Gastrocnemius medialis (tissue), 4 donors: ENCODE measurements around the gene FNDC11. TPM values are rescaled to one million over a fixed set of nuclear protein-coding genes. Genes with fewer than 3 reads are reported as not detected.

Experiments used
- ATAC-seq, 2 donors: fragments of 150-250 bp; one replicate each; pipeline ENCODE4 v1.9.1; 2016
- DNase-seq, 2 donors: peaks; one replicate each; pipeline ENCODE4 v3.0.0-alpha.2; 2019
- H3K27ac ChIP-seq, 4 donors: fragments of 200-600 bp; sonication (generic); 1 replicate in 1 of 4; 2 replicates in 3 of 4; pipeline ENCODE4 v1.5.1; 2016 to 2018; ENCODE audit warnings: mild to moderate bottlenecking in 2 of 4, moderate library complexity in 1 of 4
- H3K27me3 ChIP-seq, 3 donors: fragments of 200-600 bp; sonication (generic) in 2 of 3; 1 replicate in 1 of 3; 2 replicates in 2 of 3; pipeline versions ENCODE4 v1.5.1 to v1.6.0; 2016 to 2019; ENCODE audit warnings: mild to moderate bottlenecking in 1 of 3, moderate library complexity in 1 of 3
- H3K36me3 ChIP-seq, 2 donors: fragments of 200-600 bp; sonication (generic) in 1 of 2; one replicate each; pipeline ENCODE4 v1.5.1; 2017 to 2018
- H3K4me1 ChIP-seq, 2 donors: fragments of 200-600 bp; sonication (generic) in 1 of 2; one replicate each; pipeline ENCODE4 v1.5.1; 2016 to 2017; ENCODE audit warnings: mild to moderate bottlenecking in 2 of 2
- H3K4me3 ChIP-seq, 4 donors: fragments of 200-600 bp; sonication (generic) in 3 of 4; 1 replicate in 1 of 4; 2 replicates in 3 of 4; pipeline ENCODE4 v1.5.1; 2016 to 2019; ENCODE audit warnings: mild to moderate bottlenecking in 2 of 4
- H3K9me3 ChIP-seq, 3 donors: fragments of 200-600 bp; sonication (generic) in 2 of 3; 1 replicate in 1 of 3; 2 replicates in 2 of 3; pipeline ENCODE4 v1.5.1; 2016 to 2019
- POLR2A ChIP-seq, 2 donors: fragments of 450-650 bp; IDR thresholded peaks; one replicate each; pipeline ENCODE4 v1.6.1; 2017; ENCODE audit warnings: antibody characterized with exemption in 2 of 2, mild to moderate bottlenecking in 2 of 2, moderate library complexity in 2 of 2
- in situ Hi-C, 4 donors: fragments of 200-750 bp; cut with MboI; loops; one replicate each; pipeline versions ENCODE4 v1.15.0 to v1.8.0; 2017; ENCODE audit warnings: low sequenced_read_pairs in 4 of 4
- intact Hi-C: fragments of 100-400 bp; cut with DNase I; formaldehyde crosslinking; loops from one replicate; pipeline ENCODE4 v1.15.1; 2023; ENCODE audit warnings: low total_unique reads
- total RNA-seq, 4 donors: library from RNA; depleted of rRNA; stranded (reverse); fragments of >200 nt; gene quantifications; one replicate each; pipeline versions ENCODE4 v1.1.0 to v1.2.3, GENCODE V29; 2016
- TF ChIP-seq, protein P1 (sequence below), 5 experiments: fragments of 450-650 bp in 3 of 5; fragments of 200-600 bp in 2 of 5; sonication (generic) in 2 of 5; IDR thresholded peaks in 4 of 5; conservative IDR thresholded peaks in 1 of 5; 1 replicate in 4 of 5; 2 replicates in 1 of 5; pipeline ENCODE4 v1.5.1; 2016 to 2019; ENCODE audit warnings: antibody characterized with exemption in 5 of 5, mild to moderate bottlenecking in 3 of 5, moderate library complexity in 3 of 5

Gene FNDC11
- total RNA-seq, 4 donors from 2014 or later: 0.13 TPM; not detected in 3

DNA sequence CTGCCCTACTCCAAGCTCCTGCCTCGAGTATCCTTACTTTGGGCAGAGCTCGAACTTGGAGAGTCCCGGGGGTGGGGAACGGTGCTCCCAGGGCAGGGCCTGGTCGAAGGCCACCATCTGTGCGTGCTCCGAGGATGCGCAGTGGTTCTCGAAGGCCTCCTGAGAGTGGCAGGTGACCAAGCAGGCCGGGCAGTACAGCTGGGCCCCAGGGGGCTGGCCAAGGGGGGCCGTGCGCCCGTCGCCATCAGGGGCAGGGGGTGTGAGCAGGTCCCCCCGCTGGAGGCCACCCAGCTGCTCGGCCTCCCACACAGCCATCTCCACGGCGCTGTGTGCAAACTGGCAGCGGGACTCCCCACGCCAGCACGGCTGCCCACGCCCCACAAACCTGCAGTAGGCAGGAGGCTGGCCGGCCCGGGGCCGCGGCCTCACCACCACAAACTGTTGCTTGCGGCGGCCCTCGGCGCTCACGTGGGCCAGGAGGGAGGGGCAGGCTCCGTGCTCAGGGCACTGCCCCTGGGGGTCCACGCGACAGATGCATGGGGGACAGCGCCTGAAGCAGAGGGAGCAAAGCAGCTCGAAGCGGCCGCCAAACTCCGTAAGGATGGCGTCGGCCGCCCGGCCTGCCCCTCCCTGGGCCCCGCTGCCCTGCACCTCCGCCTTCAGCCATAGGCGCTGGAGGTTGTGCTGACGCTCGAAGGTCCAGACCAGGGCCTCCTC is 18.3 kb downstream of the FNDC11 start:
- in situ Hi-C loops: no loop called here

DNA sequence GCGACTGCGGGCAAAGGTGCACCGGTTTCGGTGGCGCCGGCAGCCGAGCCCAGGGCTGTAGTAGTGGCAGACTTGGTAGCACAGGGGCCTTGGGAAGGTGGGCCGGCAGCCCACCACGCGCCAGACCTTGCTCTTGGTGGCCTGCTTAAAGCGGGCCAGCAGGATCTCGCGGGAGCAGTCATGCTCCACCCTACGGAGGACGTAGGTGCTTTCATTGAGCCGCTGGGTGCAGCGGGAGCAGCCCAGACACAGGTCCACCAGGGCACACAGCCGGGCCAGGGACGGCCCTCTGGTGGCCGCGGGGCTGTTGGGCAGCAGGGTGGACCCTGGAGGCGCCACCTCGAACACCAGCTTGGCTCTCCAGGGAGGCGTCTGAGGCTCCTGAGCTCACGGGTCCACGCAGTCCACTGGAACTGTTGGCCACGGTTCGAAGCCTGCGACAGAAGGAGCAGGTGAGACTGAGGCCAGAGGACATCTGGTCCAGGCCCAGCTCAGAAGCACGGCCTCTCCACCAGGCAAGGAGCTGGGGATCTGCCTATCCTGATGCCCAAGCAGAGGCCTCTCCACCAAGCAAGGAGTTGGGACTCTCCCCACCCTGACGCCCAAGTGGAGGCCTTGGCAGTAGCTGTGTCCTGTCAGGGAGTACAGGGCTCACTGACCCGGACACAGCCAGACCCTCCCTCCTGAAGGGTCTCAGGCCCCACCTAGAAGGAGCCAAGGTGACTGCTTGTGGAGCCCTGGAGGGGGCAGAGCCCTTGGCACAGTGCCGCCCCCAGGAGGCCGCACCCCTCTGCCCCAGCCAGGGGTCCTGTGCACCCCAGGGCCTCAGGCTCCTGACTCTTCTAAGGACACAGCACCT is 19.1 kb downstream of the FNDC11 start:
- Histone ChIP-seq H3K27ac (peak overlapping the region; percentile 55 to 73 (median 70)), H3K36me3 (no peaks in the 10 kb centered on the region), H3K27me3 (peaks cover 3 to 12% (median 10%) of the 10 kb centered on the region in 3 donors), H3K9me3 (no peaks in the 10 kb centered on the region), H3K4me3 (peak overlapping the region; percentile 61 to 66 (median 63)), H3K4me1 (peaks cover 8 to 19% of the 10 kb centered on the region in 2 donors)
- intact Hi-C loops (no loop called here), in situ Hi-C loops (no loop called here)
- ATAC-seq: no peak
- no peak for DNase-seq
- TF ChIP-seq POLR2A (IDR thresholded peaks at IDR 0.05): no peak
- TF ChIP-seq, protein P1, sequence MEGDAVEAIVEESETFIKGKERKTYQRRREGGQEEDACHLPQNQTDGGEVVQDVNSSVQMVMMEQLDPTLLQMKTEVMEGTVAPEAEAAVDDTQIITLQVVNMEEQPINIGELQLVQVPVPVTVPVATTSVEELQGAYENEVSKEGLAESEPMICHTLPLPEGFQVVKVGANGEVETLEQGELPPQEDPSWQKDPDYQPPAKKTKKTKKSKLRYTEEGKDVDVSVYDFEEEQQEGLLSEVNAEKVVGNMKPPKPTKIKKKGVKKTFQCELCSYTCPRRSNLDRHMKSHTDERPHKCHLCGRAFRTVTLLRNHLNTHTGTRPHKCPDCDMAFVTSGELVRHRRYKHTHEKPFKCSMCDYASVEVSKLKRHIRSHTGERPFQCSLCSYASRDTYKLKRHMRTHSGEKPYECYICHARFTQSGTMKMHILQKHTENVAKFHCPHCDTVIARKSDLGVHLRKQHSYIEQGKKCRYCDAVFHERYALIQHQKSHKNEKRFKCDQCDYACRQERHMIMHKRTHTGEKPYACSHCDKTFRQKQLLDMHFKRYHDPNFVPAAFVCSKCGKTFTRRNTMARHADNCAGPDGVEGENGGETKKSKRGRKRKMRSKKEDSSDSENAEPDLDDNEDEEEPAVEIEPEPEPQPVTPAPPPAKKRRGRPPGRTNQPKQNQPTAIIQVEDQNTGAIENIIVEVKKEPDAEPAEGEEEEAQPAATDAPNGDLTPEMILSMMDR (IDR thresholded peaks at IDR 0.05 in 4 of 5, conservative IDR thresholded peaks at IDR 0.05 in 1 of 5): no peak

More for the DNA sequence above, 18.3 kb downstream of the FNDC11 start:
- TF ChIP-seq, protein P1 (IDR thresholded peaks at IDR 0.05 in 4 of 5, conservative IDR thresholded peaks at IDR 0.05 in 1 of 5): no peak
- no peak for TF ChIP-seq POLR2A (IDR thresholded peaks at IDR 0.05)
- Histone ChIP-seq H3K27me3 (peaks cover 3 to 12% (median 10%) of the 10 kb centered on the region in 3 donors), H3K4me3 (no peak overlapping the region), H3K27ac (peak overlapping the region in 1 of 4 donors; percentile 73), H3K9me3 (no peaks in the 10 kb centered on the region), H3K36me3 (no peaks in the 10 kb centered on the region), H3K4me1 (peaks cover 3 to 17% of the 10 kb centered on the region in 2 donors)
- intact Hi-C loops: no loop called here
- no peak for ATAC-seq
- DNase-seq: no peak

DNA sequence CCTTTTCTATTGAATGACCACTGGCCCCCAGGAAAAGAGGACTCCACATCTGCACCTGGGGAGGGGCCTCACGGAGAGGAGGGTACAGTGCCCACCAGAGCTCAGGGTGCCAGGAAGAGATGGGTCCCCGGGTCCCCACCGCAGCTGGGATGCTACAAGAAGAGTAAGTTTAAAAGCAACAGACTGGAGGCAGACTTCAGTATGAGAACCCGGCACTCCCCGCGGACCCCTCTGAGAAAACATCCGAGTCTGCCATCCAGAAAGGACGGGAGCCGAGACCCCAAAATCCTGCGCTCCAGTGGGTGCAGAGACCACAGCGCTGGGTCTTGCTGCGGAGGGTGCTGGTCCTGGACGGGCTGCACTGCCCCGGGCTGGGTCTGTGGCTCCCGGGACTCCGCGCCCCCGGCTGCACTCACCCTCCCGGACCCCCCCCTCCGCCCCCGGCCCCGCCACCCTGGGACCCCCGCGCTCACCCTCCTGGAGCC is 19.7 kb downstream of the FNDC11 start:
- H3K27me3 ChIP-seq: peaks cover 3 to 12% (median 10%) of the 10 kb centered on the region in 3 donors
- intact Hi-C loops (no loop called here), in situ Hi-C loops (no loop called here)
- peak overlapping the region; percentile 55 to 73 (median 70) for H3K27ac ChIP-seq
- DNase-seq (no peak), ATAC-seq (no peak)
- peak overlapping the region; percentile 61 to 66 (median 63) for H3K4me3 ChIP-seq
- H3K9me3 ChIP-seq: no peaks in the 10 kb centered on the region
- peaks cover 8 to 19% of the 10 kb centered on the region in 2 donors for H3K4me1 ChIP-seq
- no peaks in the 10 kb centered on the region for H3K36me3 ChIP-seq
- TF ChIP-seq POLR2A (IDR thresholded peaks at IDR 0.05): no peak
- TF ChIP-seq, protein P1 (IDR thresholded peaks at IDR 0.05 in 4 of 5, conservative IDR thresholded peaks at IDR 0.05 in 1 of 5): no peak

DNA sequence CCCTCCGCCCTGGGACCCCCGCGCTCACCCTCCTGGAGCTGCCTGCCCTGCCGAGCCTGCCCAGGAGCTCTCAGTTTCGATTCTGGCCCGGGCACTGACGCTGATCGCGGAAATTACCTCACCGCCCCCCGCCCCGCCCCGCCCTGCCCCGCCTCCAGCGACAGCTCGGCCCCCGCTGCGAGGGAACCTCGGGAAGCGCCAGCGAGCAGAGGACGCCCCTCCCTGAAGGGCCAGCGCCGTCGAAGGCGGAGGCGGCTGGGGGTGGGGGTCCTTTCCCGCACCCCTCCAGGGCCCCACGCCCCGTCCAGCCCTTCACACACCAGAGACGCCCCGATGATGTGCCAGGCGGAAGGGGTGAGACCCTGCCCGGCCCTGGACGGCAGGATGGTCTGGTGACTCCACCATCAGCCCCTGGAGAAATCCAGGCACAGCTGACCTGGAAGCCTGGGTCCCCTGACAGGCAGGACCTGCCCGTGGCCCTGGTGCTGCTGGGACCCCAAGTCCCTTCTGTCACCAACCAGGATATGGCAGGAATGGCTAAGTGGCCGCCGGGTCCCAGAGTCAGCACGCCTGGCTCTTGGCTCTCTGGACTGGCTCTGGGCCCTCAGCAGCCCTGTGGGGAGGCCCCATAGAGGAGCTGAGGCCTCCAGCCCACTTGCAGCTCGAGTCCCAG is 20.3 kb downstream of the FNDC11 start, which contains the start of gene HELZ2:
Gene HELZ2 (minus strand): TSS at position 84 of the 673 bp plus-strand sequence. CDS start 1,854 bp downstream, outside the sequence.
- Histone ChIP-seq H3K27me3 (peaks cover 3 to 12% (median 10%) of the 10 kb centered on the region in 3 donors), H3K27ac (peak within 1 kb of the TSS; percentile 55 to 73 (median 70)), H3K4me1 (peaks cover 8 to 19% of the 10 kb centered on the region in 2 donors), H3K36me3 (no peaks in the 10 kb centered on the region), H3K9me3 (no peaks in the 10 kb centered on the region), H3K4me3 (peak within 1 kb of the TSS; percentile 61 to 66 (median 63))
- ATAC-seq: peak; percentile 37 to 57
- intact Hi-C loops: no loop called here
- in situ Hi-C loops: no loop called here
- peak in 1 of 2 donors; percentile 41 for DNase-seq
- peak in 1 of 2 donors; percentile 11 for TF ChIP-seq POLR2A (IDR thresholded peaks at IDR 0.05)
- TF ChIP-seq, protein P1 (IDR thresholded peaks at IDR 0.05 in 4 of 5, conservative IDR thresholded peaks at IDR 0.05 in 1 of 5): no peak
